ENCODE results near the gene B4GALT6.
A peak's percentile ranks its signal among the peaks of the same experiment; 100 is the strongest.

B4GALT6 gene

DNA sequence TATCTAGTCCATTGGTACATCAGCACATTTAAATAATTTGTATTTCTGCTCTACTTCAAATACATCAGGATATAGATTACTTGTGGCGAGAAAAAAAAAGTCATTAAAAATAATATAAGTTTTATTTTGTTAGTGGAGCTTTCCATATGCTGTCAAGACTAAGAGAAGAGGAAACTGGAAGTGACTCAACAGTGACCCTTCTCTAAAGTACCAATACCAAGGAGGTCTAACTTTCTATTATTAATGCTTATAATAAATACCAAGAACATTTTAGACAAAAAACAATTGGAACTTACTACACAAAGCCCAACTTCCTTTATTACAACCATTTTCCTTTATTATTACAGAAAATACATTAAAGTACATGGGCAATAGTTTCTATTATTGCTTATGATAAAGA, 52.9 kb downstream of the B4GALT6 start:
- no peak for DNase-seq (ENCODE audit: low spot score)

- no peak for DNase-seq (ENCODE audit: low spot score)
Observed at GRCh38 chr18:31630549-31630948, 53.8 kb downstream of the B4GALT6 start.

GRCh38 chr18:31626409-31626808, 58.0 kb downstream of the B4GALT6 start:
- DNase-seq (ENCODE audit: low spot score), result peak; percentile 38

GRCh38 chr18:31624892-31625640, 59.3 kb downstream of the B4GALT6 start:
- no peak for DNase-seq (ENCODE audit: low spot score)

GRCh38 chr18:31619291-31619690, 65.1 kb downstream of the B4GALT6 start:
- no peak for DNase-seq (ENCODE audit: low spot score)

DNA sequence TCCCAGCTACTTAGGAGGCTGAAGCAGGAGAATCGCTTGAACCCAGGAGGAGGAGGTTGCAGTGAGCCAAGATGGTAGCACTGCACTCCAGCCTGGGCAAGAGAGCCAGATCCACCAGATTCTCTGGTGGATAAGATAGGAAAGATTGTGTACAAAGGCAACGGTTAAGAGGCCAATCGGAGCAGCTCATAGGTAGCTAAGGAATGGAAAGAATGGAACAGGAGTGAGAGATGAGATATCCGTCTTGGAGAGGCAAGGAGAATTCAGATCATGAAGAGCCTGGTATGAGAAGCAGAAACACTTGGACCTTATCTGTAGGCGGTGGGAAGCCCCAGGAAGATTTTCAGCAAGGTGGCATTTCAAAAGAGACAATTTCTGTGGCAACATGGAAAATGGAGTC, 65.6 kb downstream of the B4GALT6 start:
- no peak for DNase-seq (ENCODE audit: low spot score)

DNA sequence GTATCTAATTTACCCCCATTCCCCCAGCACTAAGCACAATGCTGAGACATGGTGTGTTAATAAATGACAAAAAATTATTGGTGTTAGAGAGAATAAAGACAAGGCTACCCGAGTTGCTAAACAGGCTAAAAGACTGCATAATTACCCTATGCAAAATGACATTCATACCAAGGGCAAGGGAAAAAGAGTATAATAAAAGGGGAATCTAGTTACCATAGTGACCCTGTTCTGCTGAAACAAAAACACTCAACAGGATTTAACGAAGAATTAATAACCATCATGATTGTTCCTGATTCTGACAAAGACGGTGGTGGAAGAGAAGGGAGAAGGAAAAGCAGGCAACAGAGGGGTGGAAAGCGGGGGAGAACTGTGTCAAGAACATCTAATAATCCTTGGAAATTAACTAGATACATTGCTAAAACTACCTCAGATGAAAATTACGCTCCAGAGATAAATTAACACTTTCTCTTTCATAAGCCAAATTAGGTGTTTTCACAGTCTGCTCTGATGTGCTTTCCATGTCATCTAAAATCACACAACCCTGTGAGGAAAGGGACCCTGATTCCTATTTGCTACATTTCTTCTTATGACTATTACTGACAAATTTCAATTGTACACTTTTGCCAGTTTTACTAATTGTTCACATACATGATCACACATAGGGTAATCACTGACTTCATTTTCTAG, 67.2 kb downstream of the B4GALT6 start:
- no peak for DNase-seq (ENCODE audit: low spot score)

DNA sequence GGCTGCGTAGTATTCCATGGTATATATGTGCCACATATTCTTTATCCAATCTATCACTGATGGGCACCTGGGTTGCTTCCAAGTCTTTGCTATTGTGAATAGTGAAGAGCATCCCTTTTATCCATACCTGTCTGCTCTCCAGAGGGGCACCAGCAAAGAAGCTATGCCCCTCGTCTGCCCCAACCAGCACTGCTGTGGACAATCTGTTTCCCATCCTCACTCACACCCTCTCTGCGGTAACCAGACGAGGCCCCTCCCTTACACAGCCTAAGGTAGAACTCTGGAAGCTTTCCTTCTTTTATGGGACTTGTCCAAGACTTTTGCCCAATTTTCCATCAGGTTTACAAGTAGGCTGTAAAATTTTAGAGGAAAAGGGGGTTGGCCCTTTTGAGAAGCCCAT, 67.8 kb downstream of the B4GALT6 start:
- no peak for DNase-seq (ENCODE audit: low spot score)

DNA sequence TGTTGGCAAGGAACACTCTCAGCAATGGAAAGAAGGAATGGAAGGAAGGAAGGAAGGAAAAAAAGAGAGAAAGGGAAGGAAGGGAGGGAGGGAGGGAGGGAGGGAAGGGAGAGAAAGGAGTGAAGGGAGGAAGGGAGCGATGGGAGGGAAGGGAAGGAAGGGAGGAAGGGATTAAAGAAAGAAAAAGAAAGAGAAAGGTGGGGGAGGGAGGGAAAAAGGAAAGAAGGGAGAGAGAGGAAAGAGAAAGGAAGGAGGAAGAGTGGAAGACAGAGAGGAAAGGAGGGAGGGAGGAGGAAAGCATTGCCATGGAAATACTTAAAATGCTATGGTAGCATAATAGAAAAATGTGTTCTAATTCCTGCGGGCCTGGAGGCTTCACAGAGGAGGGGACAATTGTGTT, 70.3 kb downstream of the B4GALT6 start:
- DNase-seq (ENCODE audit: low spot score), result no peak

- DNase-seq (ENCODE audit: low spot score), result no peak
Observed at GRCh38 chr18:31612124-31612523, 72.3 kb downstream of the B4GALT6 start.

DNA sequence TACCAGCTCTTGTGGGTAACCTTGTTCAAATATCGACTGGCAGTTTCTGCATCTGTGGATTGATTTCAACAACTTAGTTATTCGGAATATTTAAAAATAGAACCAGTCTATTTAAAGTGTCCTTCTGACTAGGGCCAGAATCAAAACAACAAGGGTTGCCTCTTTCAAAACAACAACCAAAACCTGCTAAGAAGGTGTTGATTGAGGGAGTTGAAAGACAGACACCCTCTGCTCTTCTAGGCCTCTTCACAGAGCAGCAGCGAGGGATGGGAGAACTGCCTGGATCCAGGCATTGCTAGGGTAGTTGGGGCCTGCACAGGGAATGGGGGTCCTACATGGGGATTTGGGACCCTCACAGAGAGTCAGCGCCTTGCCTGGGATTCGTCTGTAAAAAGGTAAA, 72.9 kb downstream of the B4GALT6 start:
- no peak for DNase-seq (ENCODE audit: low spot score)

DNA sequence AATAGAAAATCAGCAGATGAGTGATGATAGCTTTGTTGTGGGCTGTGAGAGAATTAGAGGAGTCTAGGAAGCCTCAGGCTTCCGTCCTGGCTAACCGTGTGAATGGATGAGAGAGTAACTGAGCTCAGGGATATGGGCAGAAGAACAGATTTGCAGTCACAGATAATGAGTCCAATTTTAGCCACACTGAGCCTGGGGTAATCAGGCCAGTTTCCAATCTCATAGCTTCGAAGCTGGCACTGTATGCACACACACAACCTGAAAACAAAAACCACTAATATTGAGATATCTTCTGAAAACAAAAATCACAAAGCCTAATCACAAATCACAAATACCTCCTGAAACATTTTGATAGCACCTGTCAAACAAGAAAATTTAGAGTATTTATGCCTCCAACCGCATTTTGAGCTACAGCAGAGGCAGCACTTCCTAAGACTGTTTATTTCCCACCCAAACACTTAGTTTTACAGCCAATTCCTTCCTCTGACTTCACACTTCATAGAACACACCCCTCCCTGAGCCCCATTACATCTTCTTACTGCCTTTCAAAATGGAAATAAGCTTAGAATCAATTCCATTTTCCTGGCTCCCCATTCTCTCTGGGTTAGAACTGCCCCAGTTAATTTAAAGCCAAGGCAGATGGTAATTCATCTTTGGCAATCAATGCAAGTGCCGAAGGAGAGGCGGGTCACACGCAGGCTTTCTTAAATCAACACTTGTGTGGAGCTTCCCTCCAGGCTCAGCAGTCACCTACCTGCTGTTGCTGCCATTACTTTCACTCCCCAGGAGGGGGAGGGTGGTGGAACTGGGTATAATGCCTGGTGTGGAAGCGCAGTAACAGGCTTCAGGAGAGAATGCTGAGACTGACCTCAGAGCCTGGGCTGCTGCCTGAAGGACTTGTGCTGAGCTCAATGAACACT, 73.8 kb downstream of the B4GALT6 start:
- DNase-seq (ENCODE audit: low spot score), result peak; percentile 9

GRCh38 chr18:31609886-31610285, 74.5 kb downstream of the B4GALT6 start:
- DNase-seq (ENCODE audit: low spot score), result no peak

GRCh38 chr18:31607384-31607783, 77.0 kb downstream of the B4GALT6 start:
- DNase-seq (ENCODE audit: low spot score), result no peak

- DNase-seq (ENCODE audit: low spot score), result no peak
Observed at GRCh38 chr18:31606265-31606664, 78.1 kb downstream of the B4GALT6 start.

DNA sequence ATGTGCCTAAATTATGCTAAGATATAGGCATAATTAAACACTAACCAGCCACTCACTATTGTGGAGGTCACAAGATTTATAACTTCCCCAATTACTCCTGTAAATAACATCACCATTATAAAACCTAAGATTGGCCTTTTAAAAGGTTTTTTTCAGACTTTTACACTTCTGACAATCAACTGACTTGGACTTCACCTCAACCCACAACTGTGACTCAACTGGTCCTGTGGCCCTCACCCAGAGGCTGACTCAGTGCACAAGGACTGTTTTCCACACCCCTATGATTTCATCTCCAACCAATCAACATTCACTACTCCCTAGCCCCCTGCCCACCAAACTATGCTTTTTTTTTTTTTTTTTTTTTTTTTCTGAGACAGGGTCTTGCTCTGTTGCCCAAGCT, 81.1 kb downstream of the B4GALT6 start:
- no peak for DNase-seq (ENCODE audit: low spot score)

GRCh38 chr18:31598021-31598805, 86.2 kb downstream of the B4GALT6 start:
- no peak for DNase-seq (ENCODE audit: low spot score)

DNA sequence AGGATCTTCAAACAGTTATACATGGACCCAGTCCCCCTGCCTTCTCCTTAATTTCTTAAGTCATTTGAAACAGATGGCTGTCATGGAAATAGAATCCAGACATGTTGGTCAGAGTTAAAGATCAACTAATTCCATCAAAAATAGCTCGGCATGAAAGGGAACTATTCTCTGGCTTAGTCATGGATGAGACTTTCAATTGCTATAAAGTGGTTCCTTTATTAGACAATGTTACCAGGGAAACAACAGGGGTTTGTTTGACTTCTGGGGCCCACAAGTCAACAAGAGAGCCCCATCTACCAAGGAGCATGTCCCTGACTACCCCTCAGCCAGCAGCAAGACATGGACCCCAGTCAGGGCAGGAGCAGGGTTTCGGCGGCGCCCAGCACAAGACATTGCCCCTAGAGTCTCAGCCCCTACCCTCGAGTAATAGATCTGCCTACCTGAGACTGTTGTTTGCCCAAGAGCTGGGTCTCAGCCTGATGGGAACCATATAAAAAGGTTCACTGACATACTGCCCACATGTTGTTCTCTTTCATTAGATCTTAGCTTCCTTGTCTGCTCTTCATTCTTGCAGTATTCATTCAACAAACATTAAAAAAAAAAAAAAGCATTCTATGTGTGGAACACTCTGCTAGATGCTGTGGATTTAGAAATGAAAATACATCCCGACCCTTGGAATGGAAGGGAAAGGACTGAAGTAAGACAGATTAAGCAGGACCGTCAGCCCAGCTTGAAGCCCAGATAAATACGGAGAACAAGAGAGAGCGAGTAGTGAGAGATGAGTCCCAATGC, 88.1 kb downstream of the B4GALT6 start:
- DNase-seq (ENCODE audit: low spot score), result no peak

DNA sequence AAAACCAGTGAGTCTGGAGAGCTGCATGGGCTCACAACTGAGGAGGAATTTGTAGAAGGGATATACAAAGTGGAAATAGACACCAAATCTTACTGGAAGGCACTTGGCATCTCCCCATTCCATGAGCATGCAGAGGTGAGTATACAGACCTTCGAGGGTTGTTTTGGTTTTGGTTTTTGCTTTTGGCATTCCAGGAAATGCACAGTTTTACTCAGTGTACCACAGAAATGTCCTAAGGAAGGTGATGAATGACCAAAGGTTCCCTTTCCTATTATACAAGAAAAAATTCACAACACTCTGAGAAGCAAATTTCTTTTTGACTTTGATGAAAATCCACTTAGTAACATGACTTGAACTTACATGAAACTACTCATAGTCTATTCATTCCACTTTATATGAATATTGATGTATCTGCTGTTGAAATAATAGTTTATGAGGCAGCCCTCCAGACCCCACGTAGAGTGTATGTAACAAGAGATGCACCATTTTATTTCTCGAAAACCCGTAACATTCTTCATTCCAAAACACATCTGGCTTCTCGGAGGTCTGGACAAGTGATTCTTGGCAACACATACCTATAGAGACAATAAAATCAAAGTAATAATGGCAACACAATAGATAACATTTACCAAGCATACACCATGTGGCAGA, 89.1 kb downstream of the B4GALT6 start:
- DNase-seq (ENCODE audit: low spot score), result no peak

DNA sequence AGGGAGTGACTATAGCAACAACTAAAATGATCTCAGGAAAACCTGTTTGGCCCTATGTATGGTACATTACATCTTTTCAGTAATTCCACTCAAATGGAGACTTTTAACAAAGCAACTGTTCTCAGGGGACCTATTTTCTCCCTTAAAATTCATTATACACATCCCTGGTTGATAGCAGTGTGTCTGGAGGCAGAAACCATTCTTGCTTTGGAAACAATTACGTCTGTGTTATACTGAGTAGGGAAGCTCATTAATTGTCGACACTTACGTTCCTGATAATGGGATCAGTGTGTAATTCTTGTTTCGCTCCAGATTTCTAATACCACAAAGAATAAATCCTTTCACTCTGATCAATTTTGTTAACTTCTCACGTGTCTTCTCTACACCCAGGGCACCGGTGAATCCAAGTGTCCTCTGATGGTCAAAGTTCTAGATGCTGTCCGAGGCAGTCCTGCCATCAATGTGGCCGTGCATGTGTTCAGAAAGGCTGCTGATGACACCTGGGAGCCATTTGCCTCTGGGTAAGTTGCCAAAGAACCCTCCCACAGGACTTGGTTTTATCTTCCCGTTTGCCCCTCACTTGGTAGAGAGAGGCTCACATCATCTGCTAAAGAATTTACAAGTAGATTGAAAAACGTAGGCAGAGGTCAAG, 91.7 kb downstream of the B4GALT6 start:
- no peak for DNase-seq (ENCODE audit: low spot score)
